ENCODE data around the gene PLBD2.

GRCh38 chr12:113368331-113368730 is 9.9 kb downstream of the PLBD2 start:
- TF ChIP-seq CTCF (IDR thresholded peaks at IDR 0.05; ENCODE audit: low read depth, low read length, missing input control): no peak
- TF ChIP-seq EGR1 (IDR thresholded peaks at IDR 0.05; ENCODE audit: low read depth in 2 of 2): no peak
- no peak for TF ChIP-seq JUND (IDR thresholded peaks at IDR 0.05)
- TF ChIP-seq ATF3 (IDR thresholded peaks at IDR 0.05): no peak
- TF ChIP-seq HNF4A (conservative IDR thresholded peaks at IDR 0.05): no peak
- TF ChIP-seq HNF4G (IDR thresholded peaks at IDR 0.05): no peak
- no peak for TF ChIP-seq RXRA (IDR thresholded peaks at IDR 0.05)
- TF ChIP-seq RAD21 (IDR thresholded peaks at IDR 0.05): no peak
- no peak for TF ChIP-seq YY1 (IDR thresholded peaks at IDR 0.05)
- TF ChIP-seq REST (IDR thresholded peaks at IDR 0.05): no peak
- TF ChIP-seq MAX (IDR thresholded peaks at IDR 0.05): no peak
- no peak for TF ChIP-seq SP1 (IDR thresholded peaks at IDR 0.05)
